Measurements from ENCODE around the gene LTA. TPM values are rescaled to one million over a fixed set of nuclear protein-coding genes. Genes with fewer than 3 reads are reported as not detected.
"Not testable (repeated sequence)": the region's sequence is repeated elsewhere in the genome, so short reads cannot be mapped to it uniquely, and the experiment has no call there.

Gene LTA
- polyA plus RNA-seq, 1 donor (not counting 4 experiments of a cell fraction or from before 2014, with no cell fraction given) = 0.04 TPM

DNA sequence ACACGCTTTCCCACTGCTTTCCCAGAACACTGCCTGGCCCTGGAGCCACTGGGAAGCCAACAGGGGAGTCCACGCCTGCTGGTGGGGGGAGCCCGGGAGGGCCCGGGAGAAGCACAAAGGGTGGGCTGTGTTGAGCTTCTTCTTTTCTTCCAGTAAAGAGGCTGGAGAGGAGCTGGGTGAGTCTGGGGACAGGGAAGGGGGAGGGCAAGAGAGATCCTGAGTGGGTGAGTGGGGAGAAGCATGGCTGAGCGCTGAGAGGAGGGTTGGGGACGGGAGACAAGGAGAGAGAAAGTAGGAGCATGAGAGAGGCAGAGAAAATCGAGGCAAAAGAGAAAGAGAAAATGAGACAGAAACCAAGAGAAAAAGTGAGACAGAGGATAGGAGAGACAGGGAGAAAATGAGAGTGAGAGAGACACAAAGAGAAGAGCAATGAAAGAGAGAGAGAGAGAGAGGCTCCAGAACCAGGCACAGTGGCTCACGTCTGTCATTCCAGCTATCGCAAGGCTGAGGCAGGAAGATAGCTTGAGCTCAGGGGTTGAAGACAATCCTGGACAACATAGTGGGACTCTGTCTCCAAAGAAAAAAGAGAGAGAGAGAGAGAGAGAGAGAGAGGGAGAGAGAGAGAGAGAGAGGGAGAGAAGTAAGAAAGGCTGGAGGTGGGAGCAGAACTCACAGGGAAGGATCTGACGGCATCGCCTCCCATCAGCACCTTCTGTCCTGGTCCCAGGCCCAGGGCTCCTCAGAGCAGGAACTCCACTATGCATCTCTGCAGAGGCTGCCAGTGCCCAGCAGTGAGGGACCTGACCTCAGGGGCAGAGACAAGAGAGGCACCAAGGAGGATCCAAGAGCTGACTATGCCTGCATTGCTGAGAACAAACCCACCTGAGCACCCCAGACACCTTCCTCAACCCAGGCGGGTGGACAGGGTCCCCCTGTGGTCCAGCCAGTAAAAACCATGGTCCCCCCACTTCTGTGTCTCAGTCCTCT, 16.0 kb downstream of the LTA start:
- no peak overlapping the region for H3K4me3 ChIP-seq (ENCODE audit: control insufficient read depth in 2 of 3, extremely low read depth in 1 of 3, insufficient read depth in 2 of 3, low read depth in 1 of 3, low read length in 3 of 3)
- dilution Hi-C loops (cut with MboI; ENCODE audit: extremely low pct_ligation_motif_present, low sequenced_read_pairs) = no loop called here

DNA sequence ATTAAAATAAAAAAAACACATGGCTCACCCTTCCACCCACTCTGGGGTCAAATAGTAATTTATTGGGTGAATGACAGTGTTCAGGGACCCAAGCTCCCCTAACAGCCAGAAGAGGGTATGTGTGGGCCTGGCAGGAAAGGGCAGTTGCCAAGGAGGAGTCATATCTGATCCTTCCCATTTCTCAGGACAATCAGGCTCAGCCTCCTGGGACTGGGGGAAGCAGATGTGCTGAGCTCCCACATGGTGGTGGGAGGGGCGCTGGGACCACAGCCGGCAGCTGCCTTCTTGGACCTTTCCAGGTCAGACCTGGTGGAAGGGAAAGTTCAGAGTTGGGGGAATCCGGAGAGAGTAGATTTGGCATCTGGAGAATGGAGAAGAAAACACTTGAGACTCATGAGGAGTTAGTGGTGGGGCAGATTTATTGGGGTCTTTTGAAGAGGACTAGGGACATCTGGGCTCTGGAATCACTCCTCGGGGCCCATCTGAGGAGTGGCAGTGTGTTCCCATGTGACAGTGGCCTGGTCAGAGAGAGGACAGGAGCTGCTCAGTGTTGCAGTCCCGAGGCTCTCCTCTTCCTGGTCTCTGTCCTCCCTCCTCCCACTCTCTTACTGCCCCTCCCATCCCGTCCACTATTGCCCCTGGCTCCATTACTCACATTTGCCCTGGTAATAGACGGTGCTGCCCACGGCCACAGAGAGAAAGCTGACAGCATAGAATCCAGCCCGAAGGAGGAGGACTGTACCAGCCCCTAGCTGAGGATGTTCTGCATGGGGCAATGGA, 17.0 kb downstream of the LTA start:
- dilution Hi-C loops (cut with MboI; ENCODE audit: extremely low pct_ligation_motif_present, low sequenced_read_pairs) = no loop called here

More for the DNA sequence above, 16.0 kb downstream of the LTA start:
- no peak for TF ChIP-seq EZH2 (IDR thresholded peaks at IDR 0.05; ENCODE audit: low read length)
- TF ChIP-seq, protein P1, sequence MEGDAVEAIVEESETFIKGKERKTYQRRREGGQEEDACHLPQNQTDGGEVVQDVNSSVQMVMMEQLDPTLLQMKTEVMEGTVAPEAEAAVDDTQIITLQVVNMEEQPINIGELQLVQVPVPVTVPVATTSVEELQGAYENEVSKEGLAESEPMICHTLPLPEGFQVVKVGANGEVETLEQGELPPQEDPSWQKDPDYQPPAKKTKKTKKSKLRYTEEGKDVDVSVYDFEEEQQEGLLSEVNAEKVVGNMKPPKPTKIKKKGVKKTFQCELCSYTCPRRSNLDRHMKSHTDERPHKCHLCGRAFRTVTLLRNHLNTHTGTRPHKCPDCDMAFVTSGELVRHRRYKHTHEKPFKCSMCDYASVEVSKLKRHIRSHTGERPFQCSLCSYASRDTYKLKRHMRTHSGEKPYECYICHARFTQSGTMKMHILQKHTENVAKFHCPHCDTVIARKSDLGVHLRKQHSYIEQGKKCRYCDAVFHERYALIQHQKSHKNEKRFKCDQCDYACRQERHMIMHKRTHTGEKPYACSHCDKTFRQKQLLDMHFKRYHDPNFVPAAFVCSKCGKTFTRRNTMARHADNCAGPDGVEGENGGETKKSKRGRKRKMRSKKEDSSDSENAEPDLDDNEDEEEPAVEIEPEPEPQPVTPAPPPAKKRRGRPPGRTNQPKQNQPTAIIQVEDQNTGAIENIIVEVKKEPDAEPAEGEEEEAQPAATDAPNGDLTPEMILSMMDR (optimal IDR thresholded peaks at IDR 0.05 in 1 of 3, IDR thresholded peaks at IDR 0.05 in 1 of 3, conservative IDR thresholded peaks at IDR 0.05 in 1 of 3; ENCODE audit: extremely low read depth in 1 of 3, insufficient read depth in 2 of 3, low read length in 3 of 3) = no peak
- Histone ChIP-seq H3K36me3 (ENCODE audit: control insufficient read depth in 2 of 2, extremely low read depth in 1 of 2, insufficient read depth in 2 of 2, low read length in 2 of 2) (no peaks in the 10 kb centered on the region), H3K4me2 (ENCODE audit: control insufficient read depth, extremely low read depth, insufficient read depth, low read depth, low read length) (no peak overlapping the region), H3K27me3 (ENCODE audit: control insufficient read depth, extremely low read depth, insufficient read depth, low read length) (peaks cover 3% of the 10 kb centered on the region), H3K9ac (ENCODE audit: control insufficient read depth, extremely low read depth, insufficient read depth, low read length) (no peak overlapping the region), H3K27ac (ENCODE audit: control insufficient read depth, insufficient read depth, low read length) (no peak overlapping the region), H3K4me1 (ENCODE audit: control insufficient read depth, extremely low read depth, insufficient read depth, low read length) (no peaks in the 10 kb centered on the region), H3K9me3 (ENCODE audit: control insufficient read depth, low read depth, low read length) (no peaks in the 10 kb centered on the region), H3K79me2 (ENCODE audit: control insufficient read depth, insufficient read depth, low read length) (no peaks in the 10 kb centered on the region), H3K9me1 (ENCODE audit: control insufficient read depth, extremely low read depth, insufficient read depth, low read length) (no peaks in the 10 kb centered on the region), H4K20me1 (ENCODE audit: control insufficient read depth, extremely low read depth, insufficient read depth, low read length) (no peaks in the 10 kb centered on the region), H2AFZ (ENCODE audit: control insufficient read depth, low read length) (no peak overlapping the region)
- DNase-seq (ENCODE audit: low read depth, low spot score) (no peak), FAIRE-seq (no peak)

DNA sequence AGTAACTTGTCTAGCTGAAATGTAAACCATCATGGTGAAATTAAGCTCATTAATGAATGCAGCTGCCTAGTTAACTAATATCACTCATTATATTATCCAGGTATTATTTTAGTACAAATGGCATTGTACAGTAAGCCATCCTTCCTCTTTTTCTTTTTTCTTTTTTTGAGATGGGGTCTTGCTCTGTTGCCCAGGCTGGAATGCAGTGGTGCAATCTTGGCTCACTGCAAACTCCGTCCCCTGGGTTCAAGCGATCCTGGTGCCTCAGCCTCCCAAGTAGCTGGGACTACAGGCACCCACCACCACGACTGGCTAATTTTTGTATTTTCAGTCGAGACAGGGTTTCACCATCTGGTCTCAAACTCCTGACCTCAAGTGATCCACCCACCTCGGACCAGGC, 18.6 kb downstream of the LTA start:
- dilution Hi-C loops (cut with MboI; ENCODE audit: extremely low pct_ligation_motif_present, low sequenced_read_pairs); H3K4me1 ChIP-seq (ENCODE audit: control insufficient read depth, extremely low read depth, insufficient read depth, low read length); H3K4me3 ChIP-seq (ENCODE audit: control insufficient read depth in 2 of 3, extremely low read depth in 1 of 3, insufficient read depth in 2 of 3, low read depth in 1 of 3, low read length in 3 of 3); DNase-seq (ENCODE audit: low read depth, low spot score); H3K4me2 ChIP-seq (ENCODE audit: control insufficient read depth, extremely low read depth, insufficient read depth, low read depth, low read length); H4K20me1 ChIP-seq (ENCODE audit: control insufficient read depth, extremely low read depth, insufficient read depth, low read length); H3K9me3 ChIP-seq (ENCODE audit: control insufficient read depth, low read depth, low read length); H2AFZ ChIP-seq (ENCODE audit: control insufficient read depth, low read length); FAIRE-seq; H3K27me3 ChIP-seq (ENCODE audit: control insufficient read depth, extremely low read depth, insufficient read depth, low read length); H3K36me3 ChIP-seq (ENCODE audit: control insufficient read depth in 2 of 2, extremely low read depth in 1 of 2, insufficient read depth in 2 of 2, low read length in 2 of 2); H3K79me2 ChIP-seq (ENCODE audit: control insufficient read depth, insufficient read depth, low read length); H3K9me1 ChIP-seq (ENCODE audit: control insufficient read depth, extremely low read depth, insufficient read depth, low read length); H3K9ac ChIP-seq (ENCODE audit: control insufficient read depth, extremely low read depth, insufficient read depth, low read length); H3K27ac ChIP-seq (ENCODE audit: control insufficient read depth, insufficient read depth, low read length): not testable (repeated sequence)

More for the DNA sequence above, 17.0 kb downstream of the LTA start:
- FAIRE-seq = no peak
- Histone ChIP-seq H3K9me1 (ENCODE audit: control insufficient read depth, extremely low read depth, insufficient read depth, low read length) (no peaks in the 10 kb centered on the region), H3K27me3 (ENCODE audit: control insufficient read depth, extremely low read depth, insufficient read depth, low read length) (peaks cover 3% of the 10 kb centered on the region), H3K36me3 (ENCODE audit: control insufficient read depth in 2 of 2, extremely low read depth in 1 of 2, insufficient read depth in 2 of 2, low read length in 2 of 2) (no peaks in the 10 kb centered on the region), H3K27ac (ENCODE audit: control insufficient read depth, insufficient read depth, low read length) (no peak overlapping the region), H3K9ac (ENCODE audit: control insufficient read depth, extremely low read depth, insufficient read depth, low read length) (no peak overlapping the region), H3K9me3 (ENCODE audit: control insufficient read depth, low read depth, low read length) (no peaks in the 10 kb centered on the region), H3K4me1 (ENCODE audit: control insufficient read depth, extremely low read depth, insufficient read depth, low read length) (no peaks in the 10 kb centered on the region), H2AFZ (ENCODE audit: control insufficient read depth, low read length) (no peak overlapping the region), H3K4me2 (ENCODE audit: control insufficient read depth, extremely low read depth, insufficient read depth, low read depth, low read length) (no peak overlapping the region), H3K79me2 (ENCODE audit: control insufficient read depth, insufficient read depth, low read length) (no peaks in the 10 kb centered on the region), H3K4me3 (ENCODE audit: control insufficient read depth in 2 of 3, extremely low read depth in 1 of 3, insufficient read depth in 2 of 3, low read depth in 1 of 3, low read length in 3 of 3) (no peak overlapping the region), H4K20me1 (ENCODE audit: control insufficient read depth, extremely low read depth, insufficient read depth, low read length) (no peaks in the 10 kb centered on the region)
- no peak for DNase-seq (ENCODE audit: low read depth, low spot score)
- TF ChIP-seq, protein P1 (optimal IDR thresholded peaks at IDR 0.05 in 1 of 3, IDR thresholded peaks at IDR 0.05 in 1 of 3, conservative IDR thresholded peaks at IDR 0.05 in 1 of 3; ENCODE audit: extremely low read depth in 1 of 3, insufficient read depth in 2 of 3, low read length in 3 of 3) = no peak
- TF ChIP-seq EZH2 (IDR thresholded peaks at IDR 0.05; ENCODE audit: low read length) = no peak

Data from keratinocyte (primary cell).